GM12864 (cell line): ENCODE results near the gene BHLHE40.

Source experiments
- DNase-seq: peaks from one replicate; pipeline ENCODE4 v3.0.0-alpha.2; 2011; ENCODE audit warnings: low read depth
- H3K4me3 ChIP-seq: 2 replicates; pipeline ENCODE4 v1.5.1; 2011; ENCODE audit warnings: mild to moderate bottlenecking, low read depth, low read length, control low read depth
- TF ChIP-seq, protein P1 (sequence below): IDR thresholded peaks from 2 replicates; pipeline ENCODE4 v1.5.1; 2011; ENCODE audit warnings: low read depth, mild to moderate bottlenecking, moderate library complexity, low read length, control low read depth, inconsistent platforms; ENCODE audit errors: missing control alignments

The BHLHE40 gene

DNA sequence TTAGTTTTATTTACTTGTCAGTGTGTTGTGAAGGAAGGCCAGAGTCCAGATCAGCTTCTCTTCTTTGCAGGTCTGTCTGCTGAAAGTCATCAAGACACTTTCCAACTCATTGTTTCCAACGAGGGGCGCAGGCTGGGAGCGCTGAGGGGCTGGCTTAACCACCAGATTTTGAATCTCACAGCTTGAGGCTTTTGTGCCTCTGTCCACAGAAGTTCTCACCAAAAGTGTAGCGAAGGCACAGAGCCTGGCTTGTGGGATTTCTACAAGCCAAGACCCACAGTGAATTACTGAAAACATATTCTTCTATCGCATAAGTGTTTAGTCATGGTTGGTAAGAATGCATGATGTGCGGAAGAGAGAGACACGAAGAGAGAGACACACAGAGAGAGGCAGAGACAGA, 35.2 kb downstream of the BHLHE40 start:
- no peak for DNase-seq
- TF ChIP-seq, protein P1, sequence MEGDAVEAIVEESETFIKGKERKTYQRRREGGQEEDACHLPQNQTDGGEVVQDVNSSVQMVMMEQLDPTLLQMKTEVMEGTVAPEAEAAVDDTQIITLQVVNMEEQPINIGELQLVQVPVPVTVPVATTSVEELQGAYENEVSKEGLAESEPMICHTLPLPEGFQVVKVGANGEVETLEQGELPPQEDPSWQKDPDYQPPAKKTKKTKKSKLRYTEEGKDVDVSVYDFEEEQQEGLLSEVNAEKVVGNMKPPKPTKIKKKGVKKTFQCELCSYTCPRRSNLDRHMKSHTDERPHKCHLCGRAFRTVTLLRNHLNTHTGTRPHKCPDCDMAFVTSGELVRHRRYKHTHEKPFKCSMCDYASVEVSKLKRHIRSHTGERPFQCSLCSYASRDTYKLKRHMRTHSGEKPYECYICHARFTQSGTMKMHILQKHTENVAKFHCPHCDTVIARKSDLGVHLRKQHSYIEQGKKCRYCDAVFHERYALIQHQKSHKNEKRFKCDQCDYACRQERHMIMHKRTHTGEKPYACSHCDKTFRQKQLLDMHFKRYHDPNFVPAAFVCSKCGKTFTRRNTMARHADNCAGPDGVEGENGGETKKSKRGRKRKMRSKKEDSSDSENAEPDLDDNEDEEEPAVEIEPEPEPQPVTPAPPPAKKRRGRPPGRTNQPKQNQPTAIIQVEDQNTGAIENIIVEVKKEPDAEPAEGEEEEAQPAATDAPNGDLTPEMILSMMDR = no peak
- H3K4me3 ChIP-seq = no peak overlapping the region

DNA sequence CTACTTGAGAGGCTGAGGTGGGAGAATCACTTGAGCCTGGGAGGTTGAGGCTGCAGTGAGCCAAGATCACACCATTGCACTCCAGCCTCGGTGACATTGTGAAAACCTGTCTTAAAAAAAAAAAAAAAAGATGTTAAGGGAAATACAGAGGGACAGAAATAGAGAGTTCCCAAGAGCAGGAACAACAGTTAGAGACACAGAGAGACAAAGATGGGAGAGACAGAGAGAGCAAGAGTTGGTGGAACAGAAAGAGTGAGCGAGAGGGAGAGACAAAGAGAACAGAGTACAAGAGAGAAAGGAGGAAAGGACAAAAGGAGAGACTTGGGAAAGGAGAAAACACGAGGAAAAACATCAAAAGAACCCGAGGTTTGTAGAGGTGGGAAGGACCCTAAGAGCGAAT, 35.8 kb downstream of the BHLHE40 start:
- no peak overlapping the region for H3K4me3 ChIP-seq
- TF ChIP-seq, protein P1 = no peak
- no peak for DNase-seq

DNA sequence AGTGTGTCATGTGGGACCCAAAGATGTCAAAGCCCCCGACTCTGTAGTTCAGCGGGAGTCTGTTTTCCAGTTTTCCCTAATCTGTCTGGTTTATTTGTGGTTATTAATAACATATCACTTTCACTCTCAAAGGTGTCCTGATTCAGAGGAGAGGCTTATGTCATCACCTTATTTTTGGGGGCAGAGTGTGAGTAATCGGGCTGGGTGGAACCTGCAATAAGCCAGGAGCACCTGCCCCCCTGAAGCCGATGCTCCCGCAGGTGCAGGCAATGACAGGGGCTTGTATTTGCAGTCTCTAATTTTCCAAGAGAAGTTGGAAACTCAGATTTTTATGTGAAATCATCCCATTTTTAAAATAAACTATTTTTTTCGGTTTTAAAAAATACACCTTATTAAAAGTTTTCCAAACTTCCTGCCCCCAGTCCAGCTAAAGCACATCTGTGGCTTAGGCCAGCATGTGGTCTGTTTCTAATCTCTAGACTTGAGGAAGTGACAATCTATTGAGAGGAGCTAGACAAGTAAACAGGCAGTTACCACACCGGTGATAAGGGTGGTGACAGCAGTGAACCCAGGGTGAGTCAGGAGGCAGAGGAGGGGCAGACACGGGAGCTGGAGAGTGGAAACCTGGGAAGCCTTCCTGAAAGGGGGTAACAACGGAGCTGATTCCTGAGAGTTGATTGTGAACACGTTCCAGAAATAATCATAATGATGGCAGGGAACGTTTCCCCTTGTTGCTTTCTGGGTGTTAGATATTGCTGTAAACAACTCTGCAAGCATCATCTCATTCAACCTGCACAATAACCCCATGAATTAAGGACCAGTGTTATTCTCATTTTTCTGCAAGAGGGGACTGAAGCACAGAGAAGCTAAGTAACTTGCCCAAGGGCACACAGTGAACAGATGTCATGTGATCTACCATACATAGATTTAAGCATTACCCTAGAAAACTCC, 37.2 kb downstream of the BHLHE40 start:
- no peak overlapping the region for H3K4me3 ChIP-seq
- no peak for DNase-seq
- TF ChIP-seq, protein P1 = no peak

DNA sequence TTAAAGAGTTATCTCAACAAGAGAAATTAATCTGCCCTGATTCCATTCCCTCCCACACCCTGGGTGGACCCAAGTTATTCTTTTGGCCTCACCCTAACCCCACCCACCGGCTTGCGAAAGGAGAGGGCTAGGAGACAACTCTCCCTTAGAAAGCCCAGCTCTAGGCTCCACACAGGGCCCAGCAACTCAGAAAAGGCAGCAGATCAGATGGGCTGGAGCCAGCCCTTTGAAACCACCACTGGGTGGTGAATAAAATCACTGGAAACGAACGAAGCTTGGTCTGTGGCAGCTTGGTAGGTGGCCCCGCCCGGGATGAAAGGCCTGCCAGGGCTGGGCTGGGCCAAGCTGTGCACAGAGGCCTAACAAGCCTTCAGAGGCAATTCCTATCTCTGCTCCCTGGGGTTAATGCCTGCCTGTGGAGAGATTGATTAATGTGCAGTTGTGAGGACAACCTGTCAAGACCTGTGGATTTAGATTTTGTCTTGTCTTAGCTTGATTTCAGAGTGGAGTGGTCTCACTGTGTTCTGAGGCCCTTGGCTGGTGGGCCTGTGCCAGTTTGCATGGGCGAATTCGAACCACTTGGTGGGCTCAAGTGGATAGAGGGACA, 38.8 kb downstream of the BHLHE40 start:
- DNase-seq = no peak
- no peak overlapping the region for H3K4me3 ChIP-seq
- TF ChIP-seq, protein P1 = no peak

- no peak overlapping the region for H3K4me3 ChIP-seq
- TF ChIP-seq, protein P1 = no peak
- no peak for DNase-seq
Measured at GRCh38 chr3:5019411-5020241, 40.4 kb downstream of the BHLHE40 start.

GRCh38 chr3:5020242-5020722, 41.0 kb downstream of the BHLHE40 start:
- no peak for DNase-seq
- TF ChIP-seq, protein P1 = no peak
- H3K4me3 ChIP-seq = no peak overlapping the region
